BLaER1 treated with 17β-estradiol and CSF1 and Interleukin-3, amounts not matched to agents 10 nM and 100 nM (cell line): ENCODE data around the gene ADIPOR2.
"Not testable (repeated sequence)": the region's sequence is repeated elsewhere in the genome, so short reads cannot be mapped to it uniquely, and the experiment has no call there.

Experiments used
- H3K27ac ChIP-seq, 11 experiments: shearing (Covaris generic); formaldehyde crosslinking; 2 replicates each; pipeline ENCODE4 v1.8.1; 2022
- H3K27me3 ChIP-seq, 11 experiments: shearing (Covaris generic); formaldehyde crosslinking; 2 replicates each; pipeline ENCODE4 v1.8.1; 2022
- H3K36me3 ChIP-seq, 11 experiments: shearing (Covaris generic); formaldehyde crosslinking; 2 replicates each; pipeline ENCODE4 v1.8.1; 2022
- H3K4me1 ChIP-seq, 10 experiments: shearing (Covaris generic); formaldehyde crosslinking; 2 replicates each; pipeline ENCODE4 v1.8.1; 2022
- H3K4me2 ChIP-seq, 11 experiments: shearing (Covaris generic); formaldehyde crosslinking; 2 replicates each; pipeline ENCODE4 v1.8.1; 2022
- H3K4me3 ChIP-seq, 10 experiments: shearing (Covaris generic); formaldehyde crosslinking; 2 replicates each; pipeline ENCODE4 v1.8.1; 2022
- H3K9ac ChIP-seq, 11 experiments: shearing (Covaris generic); formaldehyde crosslinking; 2 replicates each; pipeline ENCODE4 v1.8.1; 2022
- H3K9me3 ChIP-seq, 11 experiments: shearing (Covaris generic); formaldehyde crosslinking; replicated peaks in 1 of 11; 2 replicates each; pipeline ENCODE4 v1.8.1; 2022
- H4K20me1 ChIP-seq, 11 experiments: shearing (Covaris generic); formaldehyde crosslinking; 2 replicates each; pipeline ENCODE4 v1.8.1; 2022
- Cebpa-rat ChIP-seq, 11 experiments: shearing (Covaris generic); IDR thresholded peaks; 2 replicates each; pipeline ENCODE4 v1.8.1; 2022

Gene ADIPOR2

DNA sequence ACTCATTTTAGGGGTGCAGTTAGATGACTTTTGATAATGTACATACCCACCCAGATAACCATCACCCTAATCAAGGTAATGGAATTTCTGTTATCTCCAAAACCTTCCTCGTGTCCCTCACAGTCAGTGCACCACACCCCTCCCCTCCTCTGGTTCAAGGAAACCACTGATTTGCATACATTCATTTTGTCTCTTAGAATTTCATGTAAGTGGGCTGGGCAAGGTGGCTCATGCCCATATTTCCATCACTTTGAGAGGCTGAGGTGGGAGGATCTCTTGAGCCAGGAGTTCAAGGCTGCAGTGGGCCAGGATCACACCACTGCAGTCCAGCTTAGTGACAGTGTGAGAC, 15.7 kb downstream of the ADIPOR2 start:
- H3K4me2 ChIP-seq: peak overlapping the region in 5 of 11 experiments; percentile 26 to 59 (median 28); a peak in 7 of 22 replicates
- H3K9me3 ChIP-seq: peaks cover 15 to 64% (median 55%) of the 10 kb centered on the region in 11 experiments; a peak in 21 of 22 replicates
- no peaks in the 10 kb centered on the region for H3K27me3 ChIP-seq
- peaks cover 22 to 68% (median 33%) of the 10 kb centered on the region in 10 experiments for H3K4me1 ChIP-seq
- H3K36me3 ChIP-seq: peaks cover 4 to 88% (median 62%) of the 10 kb centered on the region in 11 experiments; a peak in 20 of 22 replicates
- TF ChIP-seq Cebpa-rat (IDR thresholded peaks at IDR 0.05): no peak
- no peak overlapping the region for H3K4me3 ChIP-seq
- H3K9ac ChIP-seq: no peak overlapping the region
- H3K27ac ChIP-seq: peak overlapping the region in 3 of 11 experiments; percentile 12 to 15 (median 14); a peak in 2 of 22 replicates
- peaks cover 7 to 97% (median 75%) of the 10 kb centered on the region in 11 experiments; a peak in 19 of 22 replicates for H4K20me1 ChIP-seq

DNA sequence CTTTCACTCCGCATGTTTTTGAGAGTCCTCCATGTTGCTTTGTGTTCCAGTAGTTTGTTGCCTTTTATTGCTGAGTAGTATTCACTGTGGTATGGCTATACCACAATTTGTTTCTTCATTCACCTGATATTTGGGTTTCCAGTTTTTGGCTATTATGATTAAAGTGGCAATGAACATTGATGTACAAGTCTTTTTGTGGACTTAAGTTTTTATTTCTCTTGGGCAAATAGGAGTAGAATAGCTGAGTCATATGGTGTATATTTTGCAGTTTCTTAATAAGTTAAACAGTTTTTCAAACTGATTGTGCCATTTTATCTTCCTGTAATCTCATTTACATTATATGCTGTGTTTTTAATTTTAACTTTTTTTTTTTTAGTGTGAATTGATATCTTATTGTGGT, 16.2 kb downstream of the ADIPOR2 start:
- peaks cover 25 to 65% (median 35%) of the 10 kb centered on the region in 10 experiments for H3K4me1 ChIP-seq
- no peaks in the 10 kb centered on the region for H3K27me3 ChIP-seq
- H3K4me2 ChIP-seq: peak overlapping the region in 4 of 11 experiments; percentile 27 to 59 (median 32); a peak in 6 of 22 replicates
- TF ChIP-seq Cebpa-rat (IDR thresholded peaks at IDR 0.05): no peak
- no peak overlapping the region for H3K9ac ChIP-seq
- peaks cover 15 to 68% (median 58%) of the 10 kb centered on the region in 11 experiments; a peak in 21 of 22 replicates for H3K9me3 ChIP-seq
- no peak overlapping the region for H3K4me3 ChIP-seq
- peaks cover 4 to 97% (median 75%) of the 10 kb centered on the region in 11 experiments; a peak in 19 of 22 replicates for H4K20me1 ChIP-seq
- H3K36me3 ChIP-seq: peaks cover 4 to 88% (median 63%) of the 10 kb centered on the region in 11 experiments; a peak in 21 of 22 replicates
- H3K27ac ChIP-seq: peak overlapping the region in 3 of 11 experiments; percentile 12 to 15 (median 14); a peak in 2 of 22 replicates

DNA sequence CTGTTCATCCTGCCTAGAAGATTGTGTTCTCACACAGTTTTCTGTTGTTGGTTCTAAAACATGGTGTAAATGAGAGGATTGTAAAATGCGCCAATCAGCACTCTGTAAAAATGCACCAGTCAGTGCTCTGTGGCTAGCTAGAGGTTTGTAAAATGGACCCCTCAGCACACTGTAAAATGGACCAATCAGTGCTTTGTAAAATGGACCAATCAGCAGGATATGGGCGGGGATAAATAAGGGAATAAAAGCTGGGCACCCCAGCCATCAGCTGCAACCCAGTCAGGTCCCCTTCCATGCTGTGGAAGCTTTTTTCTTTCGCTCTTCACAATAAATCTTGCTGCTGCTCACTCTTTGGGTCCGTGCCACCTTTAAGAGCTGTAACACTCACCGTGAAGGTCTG, 19.1 kb downstream of the ADIPOR2 start:
- H3K27ac ChIP-seq: not testable (repeated sequence)
- peaks cover 0 to 97% (median 72%) of the 10 kb centered on the region in 11 experiments; a peak in 16 of 22 replicates for H4K20me1 ChIP-seq

DNA sequence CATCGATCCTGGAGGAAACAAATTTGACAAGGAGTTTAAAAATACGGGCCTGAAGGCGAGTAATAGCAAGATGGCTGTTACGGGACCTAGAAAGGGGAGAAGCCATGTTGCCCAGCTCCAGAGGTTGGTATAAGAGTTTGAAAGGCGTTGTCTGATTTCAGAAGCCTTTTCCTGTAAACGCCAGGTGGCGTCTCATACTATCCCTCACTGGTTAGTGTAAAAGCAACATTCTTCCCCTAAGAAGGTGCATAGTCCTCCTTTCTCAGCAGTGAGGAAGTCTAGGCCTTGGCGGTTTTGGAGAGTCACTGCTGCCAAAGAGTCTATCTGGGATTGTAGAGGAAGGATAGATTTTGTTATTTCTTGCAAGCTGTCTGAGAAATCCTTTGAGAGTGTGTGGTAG, 20.0 kb downstream of the ADIPOR2 start:
- H3K9me3 ChIP-seq: peaks cover 49 to 98% (median 89%) of the 10 kb centered on the region in 11 experiments
- peaks cover 30 to 95% (median 83%) of the 10 kb centered on the region in 11 experiments for H3K36me3 ChIP-seq
- H3K4me1 ChIP-seq: peaks cover 17 to 31% (median 24%) of the 10 kb centered on the region in 10 experiments
- peak overlapping the region in 1 of 11 experiments; percentile 34; a peak in 2 of 22 replicates for H3K27ac ChIP-seq
- H3K4me2 ChIP-seq: peak overlapping the region in 10 of 11 experiments; percentile 7 to 45 (median 28); a peak in 14 of 22 replicates
- not testable (repeated sequence) for H3K9ac ChIP-seq, H3K27me3 ChIP-seq, H3K4me3 ChIP-seq
- peaks cover 0 to 97% (median 71%) of the 10 kb centered on the region in 11 experiments; a peak in 17 of 22 replicates for H4K20me1 ChIP-seq

More for the DNA sequence above, 19.1 kb downstream of the ADIPOR2 start:
- H3K27me3 ChIP-seq, H3K9ac ChIP-seq, H3K4me3 ChIP-seq: not testable (repeated sequence)
- H3K4me1 ChIP-seq: peaks cover 18 to 39% (median 21%) of the 10 kb centered on the region in 10 experiments
- peak overlapping the region in 3 of 11 experiments; percentile 5 to 44 (median 36); a peak in 1 of 22 replicates for H3K4me2 ChIP-seq
- H3K9me3 ChIP-seq: peaks cover 40 to 92% (median 80%) of the 10 kb centered on the region in 11 experiments
- H3K36me3 ChIP-seq: peaks cover 21 to 95% (median 79%) of the 10 kb centered on the region in 11 experiments

DNA sequence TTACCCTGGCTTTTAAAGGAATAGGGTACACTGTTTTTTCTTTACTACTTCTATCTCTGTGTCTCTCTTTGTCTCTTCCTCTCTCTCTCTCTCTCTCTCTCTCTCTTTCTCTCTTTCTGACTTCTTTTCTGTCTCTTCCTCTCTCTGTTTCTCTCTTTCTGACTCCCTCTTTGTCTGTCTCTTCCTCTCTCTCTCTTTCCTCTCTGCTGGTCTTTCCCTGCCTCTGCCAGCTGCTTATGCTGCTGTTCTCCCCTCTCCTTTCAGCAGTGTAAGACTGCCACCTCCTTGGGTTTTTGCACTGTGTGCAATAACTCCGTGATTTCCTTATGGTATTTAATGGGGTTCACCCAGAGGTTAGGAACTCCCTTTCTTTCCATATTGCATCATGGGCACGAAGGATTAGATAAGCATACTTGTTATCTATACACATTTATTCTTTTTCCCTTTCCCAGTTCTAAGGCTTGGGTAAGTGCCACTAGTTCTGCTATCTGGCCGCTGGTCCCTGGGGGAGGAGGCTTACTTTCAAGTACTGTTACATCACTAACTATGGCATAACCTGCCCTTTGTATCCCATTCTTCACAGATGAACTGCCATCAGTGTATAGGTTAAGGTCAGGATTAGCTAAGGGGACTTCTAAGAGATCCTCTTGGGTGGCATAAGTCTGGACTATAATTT, 20.8 kb downstream of the ADIPOR2 start:
- peaks cover 50 to 92% (median 89%) of the 10 kb centered on the region in 11 experiments for H3K9me3 ChIP-seq
- H3K27me3 ChIP-seq, H3K9ac ChIP-seq, H3K4me3 ChIP-seq: not testable (repeated sequence)
- peaks cover 31 to 91% (median 80%) of the 10 kb centered on the region in 11 experiments for H3K36me3 ChIP-seq
- H3K4me1 ChIP-seq: peaks cover 14 to 31% (median 28%) of the 10 kb centered on the region in 10 experiments
- H3K4me2 ChIP-seq: peak overlapping the region in 10 of 11 experiments; percentile 7 to 45 (median 28); a peak in 13 of 22 replicates
- H4K20me1 ChIP-seq: peaks cover 0 to 97% (median 73%) of the 10 kb centered on the region in 11 experiments; a peak in 17 of 22 replicates
- H3K27ac ChIP-seq: peak overlapping the region in 2 of 11 experiments; percentile 34 to 40; a peak in 4 of 22 replicates
- TF ChIP-seq Cebpa-rat (IDR thresholded peaks at IDR 0.05): peak in 1 of 11 experiments; percentile 10; a peak in 1 of 22 replicates

DNA sequence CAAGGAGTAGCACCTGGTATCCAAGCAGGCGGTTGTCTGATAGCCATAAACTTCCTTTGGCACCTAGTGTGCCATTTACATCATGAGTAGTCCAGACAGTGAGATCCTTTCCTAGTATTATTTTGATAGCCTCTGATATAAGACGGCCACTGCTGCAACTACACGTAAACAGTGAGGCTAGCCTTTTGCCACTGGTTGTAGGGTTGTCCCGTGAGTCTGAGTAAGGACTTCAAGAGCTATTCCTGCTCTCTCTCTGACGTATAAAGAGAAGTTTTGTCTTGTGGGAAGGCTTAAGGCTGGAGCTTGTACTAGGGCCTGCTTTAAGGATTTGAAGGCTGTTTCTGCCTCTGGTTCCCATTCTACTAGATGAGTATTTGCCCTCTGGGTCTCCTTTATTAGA, 21.4 kb downstream of the ADIPOR2 start:
- peaks cover 11 to 30% (median 26%) of the 10 kb centered on the region in 10 experiments; a peak in 18 of 20 replicates for H3K4me1 ChIP-seq
- not testable (repeated sequence) for H3K9ac ChIP-seq, H3K4me3 ChIP-seq, H3K4me2 ChIP-seq, H3K27me3 ChIP-seq
- H3K27ac ChIP-seq: peak overlapping the region in 1 of 11 experiments; percentile 34; a peak in 1 of 22 replicates
- H3K9me3 ChIP-seq: peaks cover 50 to 87% (median 84%) of the 10 kb centered on the region in 11 experiments
- H4K20me1 ChIP-seq: peaks cover 0 to 97% (median 73%) of the 10 kb centered on the region in 11 experiments; a peak in 16 of 22 replicates
- peaks cover 31 to 91% (median 75%) of the 10 kb centered on the region in 11 experiments for H3K36me3 ChIP-seq

DNA sequence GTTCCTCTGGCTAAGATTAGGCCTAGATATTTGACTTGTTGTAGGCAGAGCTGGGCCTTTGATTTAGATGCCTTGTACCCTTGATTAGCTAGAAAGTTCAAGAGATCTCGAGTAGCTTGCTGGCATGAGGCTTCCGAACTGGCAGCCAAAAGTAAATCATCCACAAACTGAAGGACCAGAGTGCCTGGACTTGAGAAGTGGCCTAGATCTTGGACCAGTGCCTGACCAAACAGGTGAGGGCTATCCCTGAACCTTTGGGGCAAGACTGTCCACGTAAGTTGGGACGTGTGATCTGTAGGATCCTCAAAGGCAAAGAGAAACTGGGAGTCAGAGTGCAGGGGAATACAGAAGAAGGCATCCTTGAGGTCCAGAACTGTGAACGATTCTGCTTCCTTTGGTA, 22.0 kb downstream of the ADIPOR2 start:
- H3K27ac ChIP-seq, H3K4me3 ChIP-seq, H3K27me3 ChIP-seq, H3K9ac ChIP-seq, H3K4me2 ChIP-seq: not testable (repeated sequence)
- Histone ChIP-seq H3K36me3 (peaks cover 27 to 88% (median 72%) of the 10 kb centered on the region in 11 experiments), H4K20me1 (peaks cover 0 to 98% (median 71%) of the 10 kb centered on the region in 11 experiments; a peak in 16 of 22 replicates), H3K9me3 (peaks cover 50 to 83% (median 79%) of the 10 kb centered on the region in 11 experiments), H3K4me1 (peaks cover 11 to 30% (median 26%) of the 10 kb centered on the region in 10 experiments; a peak in 18 of 20 replicates)

DNA sequence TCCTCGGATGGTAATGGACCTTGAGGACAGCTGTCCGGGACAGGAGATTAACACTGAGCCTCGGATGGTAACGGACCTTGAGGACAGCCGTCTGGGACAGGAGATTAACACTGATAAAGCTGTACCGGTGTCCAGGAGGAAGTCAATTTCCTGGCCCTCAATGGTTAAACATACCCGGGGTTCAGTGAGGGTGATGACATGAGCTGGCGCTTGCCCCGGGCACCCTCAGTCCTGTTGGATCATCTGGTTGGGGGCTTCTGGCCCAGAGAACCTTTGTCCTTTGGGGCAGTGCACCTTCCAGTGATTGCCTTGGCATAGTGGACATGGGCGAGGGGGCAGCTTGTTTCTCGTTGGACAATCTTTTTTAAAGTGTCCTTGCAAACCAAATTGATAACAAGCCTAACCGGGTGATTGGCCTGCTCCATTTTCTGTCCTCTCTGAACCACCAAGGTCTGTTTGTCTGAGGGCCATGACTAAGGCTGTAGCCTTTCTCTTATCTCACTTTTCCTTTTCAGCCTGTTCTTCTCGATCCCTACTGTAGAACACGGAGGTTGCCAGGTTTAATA, 23.0 kb downstream of the ADIPOR2 start:
- Histone ChIP-seq H3K4me3 (0 out of 20 replicates have a peak overlapping the region, but pooled peaks of 1 of the 10 experiments have one; percentile 5), H3K9me3 (peaks cover 45 to 73% (median 69%) of the 10 kb centered on the region in 11 experiments), H3K36me3 (peaks cover 27 to 80% (median 65%) of the 10 kb centered on the region in 11 experiments), H4K20me1 (peaks cover 3 to 98% (median 73%) of the 10 kb centered on the region in 11 experiments; a peak in 18 of 22 replicates), H3K4me1 (peaks cover 11 to 30% (median 26%) of the 10 kb centered on the region in 10 experiments; a peak in 19 of 20 replicates)
- not testable (repeated sequence) for H3K9ac ChIP-seq, H3K27ac ChIP-seq, H3K4me2 ChIP-seq, H3K27me3 ChIP-seq

DNA sequence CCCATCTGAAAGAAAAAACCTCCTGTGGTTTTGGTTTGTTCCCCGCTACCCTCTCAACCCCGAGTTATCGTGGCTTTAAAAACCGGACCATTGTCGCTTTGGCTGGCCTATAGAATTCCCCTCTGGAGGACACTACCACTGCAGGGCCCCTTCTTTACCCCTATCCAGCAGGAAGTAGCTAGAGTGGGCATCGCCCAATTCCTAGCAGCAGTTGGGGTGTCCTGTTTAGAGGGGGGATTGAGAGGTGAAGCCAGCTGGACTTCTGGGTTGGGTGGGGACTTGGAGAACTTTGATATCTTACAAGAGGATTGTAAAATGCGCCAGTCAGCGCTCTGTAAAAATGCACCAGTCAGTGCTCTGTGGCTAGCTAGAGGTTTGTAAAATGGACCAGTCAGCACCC, 24.6 kb downstream of the ADIPOR2 start:
- not testable (repeated sequence) for H3K27me3 ChIP-seq, H3K9ac ChIP-seq
- peaks cover 6 to 100% (median 81%) of the 10 kb centered on the region in 11 experiments; a peak in 19 of 22 replicates for H4K20me1 ChIP-seq
- H3K9me3 ChIP-seq: peaks cover 36 to 68% (median 65%) of the 10 kb centered on the region in 11 experiments
- H3K4me1 ChIP-seq: peaks cover 11 to 30% (median 24%) of the 10 kb centered on the region in 10 experiments; a peak in 19 of 20 replicates
- peaks cover 27 to 82% (median 63%) of the 10 kb centered on the region in 11 experiments for H3K36me3 ChIP-seq
- peak overlapping the region in 1 of 10 experiments; percentile 9; a peak in 1 of 20 replicates for H3K4me3 ChIP-seq
- H3K4me2 ChIP-seq: peak overlapping the region in 6 of 11 experiments; percentile 19 to 44 (median 31); a peak in 8 of 22 replicates
- H3K27ac ChIP-seq: peak overlapping the region in 2 of 11 experiments; percentile 14 to 26; a peak in 2 of 22 replicates
